NCI-H2029 (cell line): Measurements from ENCODE around the gene AGTR1.
"Not testable (repeated sequence)": the region's sequence is repeated elsewhere in the genome, so short reads cannot be mapped to it uniquely, and the experiment has no call there.

ENCODE experiments used
- DNase-seq: peaks from one replicate; lab custom pipeline; 2025; lab: John Stamatoyannopoulos, UW

The AGTR1 gene

GRCh38 chr3:148758303-148758884 is 60.7 kb downstream of the AGTR1 start:
- DNase-seq: no peak

GRCh38 chr3:148759430-148759829 is 61.7 kb downstream of the AGTR1 start:
- no peak for DNase-seq

GRCh38 chr3:148763156-148763680 is 65.5 kb downstream of the AGTR1 start:
- DNase-seq: no peak

- DNase-seq: no peak
Measured at GRCh38 chr3:148763986-148764935, 66.6 kb downstream of the AGTR1 start.

GRCh38 chr3:148772361-148772760 is 74.7 kb downstream of the AGTR1 start:
- DNase-seq: no peak

- no peak for DNase-seq
Measured at GRCh38 chr3:148772835-148773234, 75.1 kb downstream of the AGTR1 start.

- DNase-seq: no peak
Measured at GRCh38 chr3:148773805-148774204, 76.1 kb downstream of the AGTR1 start.

GRCh38 chr3:148778926-148779325 is 81.2 kb downstream of the AGTR1 start:
- no peak for DNase-seq

- DNase-seq: not testable (repeated sequence)
Measured at GRCh38 chr3:148785026-148785425, 87.3 kb downstream of the AGTR1 start.

- not testable (repeated sequence) for DNase-seq
Measured at GRCh38 chr3:148786159-148786558, 88.5 kb downstream of the AGTR1 start.

- DNase-seq: no peak
Measured at GRCh38 chr3:148789146-148789545, 91.4 kb downstream of the AGTR1 start.

- no peak for DNase-seq
Measured at GRCh38 chr3:148789906-148790305, 92.2 kb downstream of the AGTR1 start.

GRCh38 chr3:148790370-148790769 is 92.7 kb downstream of the AGTR1 start:
- no peak for DNase-seq

- DNase-seq: peak; percentile 15
Measured at GRCh38 chr3:148790851-148791735, 93.4 kb downstream of the AGTR1 start.

- no peak for DNase-seq
Measured at GRCh38 chr3:148791920-148792319, 94.2 kb downstream of the AGTR1 start.

GRCh38 chr3:148792516-148792915 is 94.8 kb downstream of the AGTR1 start:
- DNase-seq: no peak
